IMR-90 (cell line): ENCODE data around the gene BPIFA3. TPM values are rescaled to one million over a fixed set of nuclear protein-coding genes. Genes with fewer than 3 reads are reported as not detected.
A peak's percentile ranks its signal among the peaks of the same experiment; 100 is the strongest.

Source experiments
- ATAC-seq: fragments of 200-7000 bp; cut with Tn5 transposase; 2 replicates; pipeline ENCODE4 v1.9.1; 2020; ENCODE audit warnings: low read depth, mild to moderate bottlenecking, moderate library complexity
- BruUV-seq: library from RNA; stranded (reverse); fragments of 400-500 nt; replicated peaks from 2 replicates; lab custom pipeline; 2021; lab: Mats Ljungman, UMichigan
- CTCF ChIA-PET: fragments of 300-600 bp; formaldehyde crosslinking; extraction: SDS; loops from one replicate; lab custom pipeline; 2021; ENCODE audit warnings: antibody characterized with exemption; lab: Yijun Ruan, JAX
- POLR2A ChIA-PET: fragments of 300-600 bp; sonication (Branson Sonifier 250); formaldehyde crosslinking; loops from one replicate; lab custom pipeline; 2022; ENCODE audit warnings: antibody characterized with exemption; ENCODE audit not compliant: unreplicated experiment; lab: Charles Lee
- DNase-seq: peaks from one replicate; pipeline ENCODE4 v3.0.0; 2013
- H2AFZ ChIP-seq: replicated peaks from 2 replicates; pipeline ENCODE3; 2013; ENCODE audit warnings: low read length, mild to moderate bottlenecking; ENCODE audit not compliant: poor library complexity
- H2AK5ac ChIP-seq: 2 replicates; pipeline ENCODE4 v1.6.1; 2013; ENCODE audit warnings: low read depth, low read length, inconsistent platforms
- H2AK9ac ChIP-seq: replicated peaks from 2 replicates; pipeline ENCODE3; 2013; ENCODE audit warnings: mild to moderate bottlenecking, low read depth, low read length, moderate library complexity; ENCODE audit not compliant: poor library complexity
- H2BK120ac ChIP-seq: 2 replicates; pipeline ENCODE4 v1.6.1; 2013; ENCODE audit warnings: low read depth, low read length, inconsistent platforms
- H2BK15ac ChIP-seq: 3 replicates; pipeline ENCODE4 v1.6.1; 2013; ENCODE audit warnings: low read depth, low read length, inconsistent platforms
- H2BK20ac ChIP-seq: 2 replicates; pipeline ENCODE4 v1.6.1; 2013; ENCODE audit warnings: low read depth, mild to moderate bottlenecking, inconsistent platforms, low read length, moderate library complexity
- H2BK5ac ChIP-seq: 2 replicates; pipeline ENCODE4 v1.6.1; 2013; ENCODE audit warnings: mild to moderate bottlenecking, low read depth, low read length, inconsistent platforms; ENCODE audit not compliant: poor library complexity, severe bottlenecking
- H3K14ac ChIP-seq: replicated peaks from 2 replicates; pipeline ENCODE4 v1.6.1; 2013; ENCODE audit warnings: low read depth, low read length, inconsistent platforms
- H3K18ac ChIP-seq: 2 replicates; pipeline ENCODE4 v1.6.1; 2013; ENCODE audit warnings: low read depth, low read length, control low read depth
- H3K23ac ChIP-seq: 2 replicates; pipeline ENCODE4 v1.6.1; 2013; ENCODE audit warnings: low read depth, low read length, inconsistent platforms
- H3K27ac ChIP-seq: 2 replicates; pipeline ENCODE4 v1.5.1; 2013; ENCODE audit warnings: mild to moderate bottlenecking, control low read depth, low read length; ENCODE audit not compliant: insufficient read depth
- H3K27me3 ChIP-seq: 2 replicates; pipeline ENCODE4 v1.6.1; 2013; ENCODE audit warnings: low read length; ENCODE audit not compliant: control insufficient read depth, insufficient read depth
- H3K36me3 ChIP-seq: 2 replicates; pipeline ENCODE4 v1.6.1; 2013; ENCODE audit warnings: low read length, mixed read lengths; ENCODE audit not compliant: control insufficient read depth, insufficient read depth
- H3K4ac ChIP-seq: 2 replicates; pipeline ENCODE4 v1.6.1; 2013; ENCODE audit warnings: low read depth, low read length, inconsistent platforms
- H3K4me1 ChIP-seq: 2 replicates; pipeline ENCODE4 v1.6.1; 2013; ENCODE audit warnings: low read length, mixed read lengths; ENCODE audit not compliant: control insufficient read depth, insufficient read depth
- H3K4me2 ChIP-seq: 2 replicates; pipeline ENCODE4 v1.6.1; 2013; ENCODE audit warnings: low read depth, mild to moderate bottlenecking, control low read depth, low read length, moderate library complexity
- H3K4me3 ChIP-seq: 2 replicates; pipeline ENCODE4 v1.5.1; 2013; ENCODE audit warnings: low read depth, mild to moderate bottlenecking, control low read depth, low read length, moderate library complexity; ENCODE audit not compliant: insufficient read depth
- H3K56ac ChIP-seq: 2 replicates; pipeline ENCODE4 v1.6.1; 2013; ENCODE audit warnings: low read length, inconsistent platforms; ENCODE audit not compliant: insufficient read depth; ENCODE audit errors: extremely low read depth
- H3K79me1 ChIP-seq, 2 experiments: 2 replicates each; pipeline ENCODE4 v1.6.1; 2013; ENCODE audit warnings: low read length in 2 of 2, inconsistent platforms in 1 of 2, low read depth in 1 of 2
- H3K9ac ChIP-seq: 2 replicates; pipeline ENCODE4 v1.6.1; 2013; ENCODE audit warnings: low read depth, low read length, control low read depth
- H3K9me1 ChIP-seq: 2 replicates; pipeline ENCODE4 v1.6.1; 2013; ENCODE audit warnings: low read length, inconsistent platforms; ENCODE audit not compliant: insufficient read depth
- H3K9me3 ChIP-seq: 2 replicates; pipeline ENCODE4 v1.6.1; 2013; ENCODE audit warnings: low read length; ENCODE audit not compliant: control insufficient read depth, insufficient read depth
- H4K20me1 ChIP-seq: 2 replicates; pipeline ENCODE4 v1.6.1; 2013; ENCODE audit warnings: low read length, inconsistent platforms; ENCODE audit not compliant: insufficient read depth
- H4K5ac ChIP-seq: 2 replicates; pipeline ENCODE4 v1.6.1; 2013; ENCODE audit warnings: mild to moderate bottlenecking, low read depth, low read length, control low read depth
- H4K8ac ChIP-seq, 2 experiments: 2 replicates each; pipeline ENCODE4 v1.6.1; 2013; ENCODE audit warnings: low read depth in 2 of 2, low read length in 2 of 2, control low read depth in 1 of 2, inconsistent platforms in 1 of 2
- H4K91ac ChIP-seq: 2 replicates; pipeline ENCODE4 v1.6.1; 2013; ENCODE audit warnings: low read depth, low read length, inconsistent platforms; ENCODE audit not compliant: insufficient read depth
- CEBPB ChIP-seq: IDR thresholded peaks from 2 replicates; pipeline ENCODE4 v1.6.1; 2012; ENCODE audit warnings: low read depth, low read length, improper control_type of control experiment
- CHD1 ChIP-seq: IDR thresholded peaks from 2 replicates; pipeline ENCODE4 v1.6.1; 2012; ENCODE audit warnings: low read depth, low read length, improper control_type of control experiment
- ELK1 ChIP-seq: fragments of 150-350 bp; IDR thresholded peaks from 2 replicates; pipeline ENCODE4 v1.6.1; 2016; ENCODE audit warnings: low read depth, mild to moderate bottlenecking, low read length, moderate library complexity, borderline replicate concordance
- FOS ChIP-seq: fragments of 150-350 bp; IDR thresholded peaks from 2 replicates; pipeline ENCODE4 v1.6.1; 2016; ENCODE audit warnings: low read depth, low read length
- MAZ ChIP-seq: IDR thresholded peaks from 2 replicates; pipeline ENCODE4 v1.6.1; 2012; ENCODE audit warnings: low read depth, mild to moderate bottlenecking, low read length, improper control_type of control experiment, moderate library complexity, borderline replicate concordance
- NFE2L2 ChIP-seq: fragments of 150-350 bp; IDR thresholded peaks from 2 replicates; pipeline ENCODE4 v1.6.1; 2016; ENCODE audit warnings: low read depth, mild to moderate bottlenecking, low read length
- RAD21 ChIP-seq: IDR thresholded peaks from 2 replicates; pipeline ENCODE4 v1.6.1; 2012; ENCODE audit warnings: low read length, improper control_type of control experiment
- RCOR1 ChIP-seq: IDR thresholded peaks from 2 replicates; pipeline ENCODE4 v1.6.1; 2012; ENCODE audit warnings: mild to moderate bottlenecking, low read length, improper control_type of control experiment; ENCODE audit not compliant: insufficient replicate concordance
- USF2 ChIP-seq: fragments of 150-350 bp; IDR thresholded peaks from 2 replicates; pipeline ENCODE4 v1.6.1; 2017; ENCODE audit warnings: mild to moderate bottlenecking, antibody characterized with exemption, low read length, low read depth
- WGBS, 2 experiments: methylation state at CpG; one replicate each; pipeline versions ENCODE4 v1.1.5 to v1.1.7; 2013; ENCODE audit warnings: missing lambda C conversion rate in 2 of 2; ENCODE audit not compliant: insufficient read length in 1 of 2; ENCODE audit errors: extremely low coverage in 2 of 2; 5-methylcytosine and 5-hydroxymethylcytosine counted together
- dilution Hi-C: fragments of 300-500 bp; cut with HindIII; formaldehyde crosslinking; loops from one replicate; pipeline ENCODE4 v1.14.3; 2018; ENCODE audit warnings: low sequenced_read_pairs; ENCODE audit not compliant: unreplicated experiment
- in situ Hi-C: fragments of 300-500 bp; cut with MboI; formaldehyde crosslinking; loops from 3 replicates; pipeline ENCODE4 v1.14.3; 2019; ENCODE audit warnings: low sequenced_read_pairs, inconsistent platforms, mixed read lengths
- intact Hi-C: fragments of 100-400 bp; cut with micrococcal nuclease; formaldehyde crosslinking; loops from 2 replicates; pipeline ENCODE4 v1.10.0; 2022
- polyA plus RNA-seq, 3 experiments: library from polyadenylated mRNA; depleted of rRNA; stranded (reverse); fragments of >200 nt; gene quantifications; 2 replicates each; pipeline ENCODE4 v1.2.3, GENCODE V29; 2012; ENCODE audit warnings: low replicate concordance in 1 of 3
- total RNA-seq: library from RNA; depleted of rRNA; stranded (reverse); fragments of >200 nt; gene quantifications from 2 replicates; pipeline ENCODE4 v1.2.3, GENCODE V29; 2012

The BPIFA3 gene
- total and polyA plus RNA-seq, 2 of the 4 experiments (the other 2 are of a cell fraction) = not detected

GRCh38 chr20:33261465-33261864 is 44.3 kb downstream of the BPIFA3 start:
- WGBS, 2 experiments = 80% methylated on average over 2 of the region's 4 CpGs; no CpG with 5 or more reads in 1 of the 2 experiments
- ATAC-seq (no peak), DNase-seq (no peak)
- Histone ChIP-seq H3K36me3 (no peaks in the 10 kb centered on the region), H2AK9ac (peak overlapping the region; percentile 75), H3K14ac (no peak overlapping the region), H4K8ac (no peak overlapping the region), H3K4me2 (no peak overlapping the region), H3K4me1 (no peaks in the 10 kb centered on the region), H4K20me1 (no peaks in the 10 kb centered on the region), H2AK5ac (no peak overlapping the region), H3K18ac (no peak overlapping the region), H4K5ac (no peak overlapping the region), H3K9me3 (no peaks in the 10 kb centered on the region), H3K9me1 (no peaks in the 10 kb centered on the region), H3K56ac (no peak overlapping the region), H2BK5ac (no peak overlapping the region), H3K23ac (no peak overlapping the region), H3K4ac (no peak overlapping the region), H3K9ac (no peak overlapping the region), H2BK120ac (no peak overlapping the region), H2BK20ac (no peak overlapping the region), H3K27me3 (peaks cover 3% of the 10 kb centered on the region; the same call in 1 of the 2 replicates), H4K91ac (no peak overlapping the region), H2BK15ac (no peak overlapping the region), H2AFZ (no peak overlapping the region), H3K79me1 (no peaks in the 10 kb centered on the region), H3K4me3 (no peak overlapping the region), H3K27ac (no peak overlapping the region)
- TF ChIP-seq USF2 = no peak
- TF ChIP-seq FOS = no peak
- no peak for TF ChIP-seq NFE2L2
- no peak for TF ChIP-seq CEBPB
- TF ChIP-seq RAD21 = no peak
- no peak for TF ChIP-seq CHD1
- no peak for TF ChIP-seq MAZ
- no peak for TF ChIP-seq ELK1
- TF ChIP-seq RCOR1 = no peak
- POLR2A ChIA-PET = no interaction called here
- in situ Hi-C loops (no loop called here), intact Hi-C loops (no loop called here), dilution Hi-C loops (no loop called here)
- CTCF ChIA-PET = interaction anchor here (0.9 kb wide), 1 partner anchor 30 kb away, joined by 3 read pairs; no protein-coding TSS in a partner anchor
- no TSS peak for BruUV-seq
